H9 (cell line): ENCODE data around the gene CDH13. TPM values are rescaled to one million over a fixed set of nuclear protein-coding genes. Genes with fewer than 3 reads are reported as not detected.

Experiments
- DNase-seq: peaks from one replicate; pipeline ENCODE4 v3.0.0-alpha.2; 2017
- H2AFZ ChIP-seq: one replicate; pipeline ENCODE4 v1.6.1; 2013; ENCODE audit warnings: mild to moderate bottlenecking, low read length, control low read depth, moderate library complexity
- H2AK5ac ChIP-seq: 2 replicates; pipeline ENCODE4 v1.6.1; 2013; ENCODE audit warnings: low read length, control low read depth, mixed read lengths; ENCODE audit not compliant: insufficient read length
- H2BK120ac ChIP-seq: one replicate; pipeline ENCODE4 v1.6.1; 2013; ENCODE audit warnings: low read depth, mild to moderate bottlenecking, low read length, control low read depth, inconsistent platforms; ENCODE audit not compliant: poor library complexity, severe bottlenecking
- H2BK12ac ChIP-seq: 2 replicates; pipeline ENCODE4 v1.6.1; 2013; ENCODE audit warnings: low read length, control low read depth, mixed read lengths, low read depth; ENCODE audit not compliant: insufficient read length
- H2BK15ac ChIP-seq: 2 replicates; pipeline ENCODE4 v1.6.1; 2013; ENCODE audit warnings: low read depth, low read length, control low read depth
- H2BK20ac ChIP-seq: one replicate; pipeline ENCODE4 v1.6.1; 2013; ENCODE audit warnings: low read depth, mild to moderate bottlenecking, low read length, control low read depth, inconsistent platforms; ENCODE audit not compliant: poor library complexity, severe bottlenecking
- H2BK5ac ChIP-seq: 2 replicates; pipeline ENCODE4 v1.6.1; 2013; ENCODE audit warnings: low read length, control low read depth, mixed read lengths; ENCODE audit not compliant: insufficient read length
- H3K14ac ChIP-seq: 2 replicates; pipeline ENCODE4 v1.6.1; 2013; ENCODE audit warnings: low read length, control low read depth; ENCODE audit not compliant: insufficient read depth
- H3K18ac ChIP-seq: 2 replicates; pipeline ENCODE4 v1.6.1; 2013; ENCODE audit warnings: low read depth, mild to moderate bottlenecking, mixed read lengths, low read length, control low read depth; ENCODE audit not compliant: insufficient read length
- H3K23ac ChIP-seq: 2 replicates; pipeline ENCODE4 v1.6.1; 2013; ENCODE audit warnings: low read length, control low read depth, mixed read lengths, low read depth; ENCODE audit not compliant: insufficient read length
- H3K23me2 ChIP-seq: 2 replicates; pipeline ENCODE4 v1.6.1; 2013; ENCODE audit warnings: low read depth, mild to moderate bottlenecking, mixed read lengths, low read length, control low read depth; ENCODE audit not compliant: insufficient read length, poor library complexity, severe bottlenecking
- H3K27ac ChIP-seq: 2 replicates; pipeline ENCODE4 v1.5.1; 2013; ENCODE audit warnings: low read length, control low read depth, mixed read lengths, low read depth; ENCODE audit not compliant: insufficient read length
- H3K27me3 ChIP-seq: 2 replicates; pipeline ENCODE4 v1.6.1; 2013; ENCODE audit warnings: low read length, control low read depth, inconsistent platforms; ENCODE audit not compliant: insufficient read depth
- H3K4ac ChIP-seq: 2 replicates; pipeline ENCODE4 v1.6.1; 2013; ENCODE audit warnings: low read depth, mild to moderate bottlenecking, control low read depth, inconsistent platforms, low read length, moderate library complexity
- H3K4me1 ChIP-seq: 2 replicates; pipeline ENCODE4 v1.6.1; 2013; ENCODE audit warnings: low read length, control low read depth, inconsistent platforms; ENCODE audit not compliant: insufficient read depth
- H3K4me2 ChIP-seq: 2 replicates; pipeline ENCODE4 v1.6.1; 2013; ENCODE audit warnings: low read length, control low read depth, mixed read lengths; ENCODE audit not compliant: insufficient read length, insufficient read depth
- H3K56ac ChIP-seq: 2 replicates; pipeline ENCODE4 v1.6.1; 2013; ENCODE audit warnings: low read depth, mild to moderate bottlenecking, mixed read lengths, low read length, control low read depth; ENCODE audit not compliant: insufficient read length
- H3K79me1 ChIP-seq: 2 replicates; pipeline ENCODE4 v1.6.1; 2013; ENCODE audit warnings: low read depth, mild to moderate bottlenecking, moderate library complexity, low read length, control low read depth, inconsistent platforms; ENCODE audit not compliant: insufficient read depth, poor library complexity, severe bottlenecking
- H3K79me2 ChIP-seq: 2 replicates; pipeline ENCODE4 v1.6.1; 2013; ENCODE audit warnings: low read length, control low read depth, inconsistent platforms; ENCODE audit not compliant: insufficient read depth
- H3K9ac ChIP-seq: 2 replicates; pipeline ENCODE4 v1.6.1; 2013; ENCODE audit warnings: low read length, control low read depth, mixed read lengths; ENCODE audit not compliant: insufficient read length; ENCODE audit errors: extremely low read depth
- H3K9me3 ChIP-seq: one replicate; pipeline ENCODE4 v1.6.1; 2013; ENCODE audit warnings: low read depth, low read length, inconsistent platforms; ENCODE audit not compliant: control insufficient read depth
- H3T11ph ChIP-seq: one replicate; pipeline ENCODE4 v1.6.1; 2013; ENCODE audit warnings: mild to moderate bottlenecking, low read length, control low read depth, inconsistent platforms
- H4K20me1 ChIP-seq: one replicate; pipeline ENCODE4 v1.6.1; 2013; ENCODE audit not compliant: control insufficient read depth, insufficient read length, insufficient read depth
- H4K5ac ChIP-seq: 2 replicates; pipeline ENCODE4 v1.6.1; 2013; ENCODE audit warnings: low read depth, mild to moderate bottlenecking, mixed read lengths, low read length, control low read depth; ENCODE audit not compliant: insufficient read length
- H4K8ac ChIP-seq: replicated peaks from 2 replicates; pipeline ENCODE4 v1.6.1; 2013; ENCODE audit warnings: low read length, control low read depth, mixed read lengths, low read depth; ENCODE audit not compliant: insufficient read length
- H4K91ac ChIP-seq: 2 replicates; pipeline ENCODE4 v1.6.1; 2013; ENCODE audit warnings: low read depth, mild to moderate bottlenecking, moderate library complexity, mixed read lengths, low read length, control low read depth; ENCODE audit not compliant: insufficient read length
- H3K27ac Mint-ChIP-seq, 3 experiments: 2 replicates in 2 of 3; 3 replicates in 1 of 3; pipeline ENCODE4 v1.8.0; 2020 to 2021; ENCODE audit warnings: mixed read lengths in 3 of 3, mild to moderate bottlenecking in 1 of 3, moderate library complexity in 1 of 3
- H3K27me3 Mint-ChIP-seq: 2 replicates; pipeline ENCODE4 v1.8.0; 2021; ENCODE audit warnings: low read depth, mild to moderate bottlenecking, moderate library complexity, mixed read lengths
- H3K36me3 Mint-ChIP-seq, 3 experiments: 2 replicates in 2 of 3; 3 replicates in 1 of 3; pipeline ENCODE4 v1.8.0; 2020 to 2021; ENCODE audit warnings: low read depth in 3 of 3, mixed read lengths in 3 of 3; ENCODE audit not compliant: insufficient read depth in 1 of 3
- H3K4me1 Mint-ChIP-seq, 2 experiments: 2 replicates each; pipeline ENCODE4 v1.8.0; 2020; ENCODE audit warnings: mixed read lengths in 2 of 2
- H3K4me3 Mint-ChIP-seq, 2 experiments: 2 replicates in 1 of 2; 3 replicates in 1 of 2; pipeline ENCODE4 v1.8.0; 2020 to 2021; ENCODE audit warnings: mild to moderate bottlenecking in 2 of 2, mixed read lengths in 2 of 2, moderate library complexity in 1 of 2
- H3K9me3 Mint-ChIP-seq, 2 experiments: 2 replicates in 1 of 2; 3 replicates in 1 of 2; pipeline ENCODE4 v1.8.0; 2020; ENCODE audit warnings: mild to moderate bottlenecking in 2 of 2, mixed read lengths in 2 of 2, moderate library complexity in 1 of 2
- WGBS: extraction: QIAGEN DNeasy Blood & Tissue Kit; methylation state at CpG from one replicate; pipeline ENCODE4 v1.1.7; 2013; ENCODE audit warnings: missing lambda C conversion rate, low lambda C conversion rate, mixed read lengths; ENCODE audit not compliant: insufficient read length; ENCODE audit errors: extremely low coverage; 5-methylcytosine and 5-hydroxymethylcytosine counted together
- total RNA-seq: library from RNA; stranded (reverse); gene quantifications from 2 replicates; pipeline ENCODE4 v1.2.1, GENCODE V29; 2021
- TF ChIP-seq, protein P1 (sequence below): fragments of 200-600 bp; sonication (generic); conservative IDR thresholded peaks from 3 replicates; pipeline ENCODE4 v1.8.0; 2021; ENCODE audit warnings: antibody characterized with exemption, mild to moderate bottlenecking

The CDH13 gene
- total RNA-seq, 1 experiment from 2014 or later: 1.5 TPM

DNA sequence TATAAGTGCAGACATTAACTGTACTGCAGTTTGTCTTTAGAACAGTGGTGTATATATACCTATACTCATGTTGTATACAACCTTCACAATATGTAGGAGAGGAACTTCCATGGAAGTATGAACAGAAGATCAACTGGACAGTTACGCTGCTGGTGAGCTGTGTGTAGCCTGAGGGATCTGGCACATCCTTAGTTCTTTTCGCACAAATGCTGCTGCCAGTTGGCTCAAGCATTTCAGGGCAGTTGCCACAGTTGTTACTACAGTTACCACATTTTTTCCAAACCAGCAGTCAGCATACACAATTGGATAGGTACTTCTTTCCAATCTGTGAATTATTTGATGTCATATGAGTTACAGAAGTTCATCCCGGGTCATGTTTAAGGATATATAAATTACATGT lies 641.4 kb downstream of the CDH13 start:
- no peak overlapping the region for H4K91ac ChIP-seq
- TF ChIP-seq, protein P1, sequence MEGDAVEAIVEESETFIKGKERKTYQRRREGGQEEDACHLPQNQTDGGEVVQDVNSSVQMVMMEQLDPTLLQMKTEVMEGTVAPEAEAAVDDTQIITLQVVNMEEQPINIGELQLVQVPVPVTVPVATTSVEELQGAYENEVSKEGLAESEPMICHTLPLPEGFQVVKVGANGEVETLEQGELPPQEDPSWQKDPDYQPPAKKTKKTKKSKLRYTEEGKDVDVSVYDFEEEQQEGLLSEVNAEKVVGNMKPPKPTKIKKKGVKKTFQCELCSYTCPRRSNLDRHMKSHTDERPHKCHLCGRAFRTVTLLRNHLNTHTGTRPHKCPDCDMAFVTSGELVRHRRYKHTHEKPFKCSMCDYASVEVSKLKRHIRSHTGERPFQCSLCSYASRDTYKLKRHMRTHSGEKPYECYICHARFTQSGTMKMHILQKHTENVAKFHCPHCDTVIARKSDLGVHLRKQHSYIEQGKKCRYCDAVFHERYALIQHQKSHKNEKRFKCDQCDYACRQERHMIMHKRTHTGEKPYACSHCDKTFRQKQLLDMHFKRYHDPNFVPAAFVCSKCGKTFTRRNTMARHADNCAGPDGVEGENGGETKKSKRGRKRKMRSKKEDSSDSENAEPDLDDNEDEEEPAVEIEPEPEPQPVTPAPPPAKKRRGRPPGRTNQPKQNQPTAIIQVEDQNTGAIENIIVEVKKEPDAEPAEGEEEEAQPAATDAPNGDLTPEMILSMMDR: no peak
- Mint-ChIP-seq H3K27ac (no peak overlapping the region), H3K9me3 (no peaks in the 10 kb centered on the region), H3K4me3 (no peak overlapping the region), H3K4me1 (peaks cover 7% of the 10 kb centered on the region in 2 experiments), H3K36me3 (no peaks in the 10 kb centered on the region), H3K27me3 (no peaks in the 10 kb centered on the region; the same call in 1 of the 2 replicates)
- no peaks in the 10 kb centered on the region for H3K4me1 ChIP-seq
- no peak overlapping the region for H3K18ac ChIP-seq
- H2AK5ac ChIP-seq: no peak overlapping the region
- no peaks in the 10 kb centered on the region for H3K23me2 ChIP-seq
- H3K23ac ChIP-seq: no peak overlapping the region
- no peaks in the 10 kb centered on the region for H3K9me3 ChIP-seq
- H3K79me1 ChIP-seq: no peaks in the 10 kb centered on the region
- no peak overlapping the region for H4K8ac ChIP-seq
- no peak overlapping the region for H3K27ac ChIP-seq
- no peaks in the 10 kb centered on the region for H3K79me2 ChIP-seq
- H2BK120ac ChIP-seq: no peak overlapping the region
- H2BK5ac ChIP-seq: no peak overlapping the region
- no peak overlapping the region for H3K4ac ChIP-seq
- no peak overlapping the region for H2BK12ac ChIP-seq
- H3K4me2 ChIP-seq: no peak overlapping the region
- no peak overlapping the region for H3K9ac ChIP-seq
- no peak overlapping the region for H4K5ac ChIP-seq
- H3K14ac ChIP-seq: no peak overlapping the region
- H3K56ac ChIP-seq: no peak overlapping the region
- no peak overlapping the region for H2BK15ac ChIP-seq
- no peak overlapping the region for H2BK20ac ChIP-seq
- no peak overlapping the region for H2AFZ ChIP-seq
- no peaks in the 10 kb centered on the region for H3K27me3 ChIP-seq
- no peak for DNase-seq
- WGBS: no CpG with 5 or more reads among the region's 3 CpGs
- H3T11ph ChIP-seq: no peak overlapping the region
- H4K20me1 ChIP-seq: no peaks in the 10 kb centered on the region
